H1 (cell line): ENCODE results near the gene FBXW10B. TPM values are rescaled to one million over a fixed set of nuclear protein-coding genes. Genes with fewer than 3 reads are reported as not detected.

Experiments
- BCL11A ChIP-seq, 2 experiments: IDR thresholded peaks; one replicate each; pipeline ENCODE4 v1.6.1; 2011; ENCODE audit warnings: low read depth in 2 of 2, low read length in 2 of 2, mild to moderate bottlenecking in 2 of 2
- polyA plus RNA-seq, 7 experiments: library from polyadenylated mRNA; depleted of rRNA in 3 of 7; stranded (reverse) in 5 of 7; unstranded in 2 of 7; fragments of >200 nt in 5 of 7; fragments of 200-250 nt in 2 of 7; gene quantifications; 1 replicate in 5 of 7; 2 replicates in 1 of 7; 4 replicates in 1 of 7; pipeline versions ENCODE4 v1.2.1 to v1.2.3, GENCODE V29; 2011 to 2013; ENCODE audit warnings: missing spikeins in 2 of 7, mixed read lengths in 2 of 7
- total RNA-seq: library from RNA; stranded (reverse); fragmentation: NEBNext Ultra II Directional; extraction: Animal tissue kit (Norgen Biotek cat#: 25700); gene quantifications from 2 replicates; pipeline ENCODE4 v1.2.1, GENCODE V29; 2021

FBXW10B gene
- total and polyA plus RNA-seq, 2 of the 8 experiments (the other 6 are each of a cell fraction or from before 2014, with no cell fraction given): 0.14 TPM; not detected in 1

GRCh38 chr17:15659663-15660062 lies 40.2 kb upstream of the FBXW10B start (continued):
- no peak for TF ChIP-seq BCL11A (IDR thresholded peaks at IDR 0.05; ENCODE audit: low read depth in 2 of 2, low read length in 2 of 2)
